Vein endothelial cell (primary cell): ENCODE measurements around the gene PRKRIP1. TPM values are rescaled to one million over a fixed set of nuclear protein-coding genes. Genes with fewer than 3 reads are reported as not detected.

ENCODE experiments used
- small RNA-seq: library from RNA; depleted of rRNA; stranded (forward); fragments of <200 nt; gene quantifications from one replicate; pipeline ENCODE3, GENCODE V24; 2012
- total RNA-seq: library from RNA; depleted of rRNA; stranded (reverse); fragments of >200 nt; gene quantifications from 2 replicates; pipeline ENCODE4 v1.2.3, GENCODE V29; 2012

PRKRIP1 gene, protein sequence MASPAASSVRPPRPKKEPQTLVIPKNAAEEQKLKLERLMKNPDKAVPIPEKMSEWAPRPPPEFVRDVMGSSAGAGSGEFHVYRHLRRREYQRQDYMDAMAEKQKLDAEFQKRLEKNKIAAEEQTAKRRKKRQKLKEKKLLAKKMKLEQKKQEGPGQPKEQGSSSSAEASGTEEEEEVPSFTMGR
- total RNA-seq = 15.0 and 16.9 TPM in 2 replicates

GRCh38 chr7:102395873-102396709 is at the start of gene PRKRIP1:
Gene PRKRIP1, plus strand, starts transcription at chr7:102396363. Its CDS starts 49 bp downstream, at chr7:102396412.

GRCh38 chr7:102356344-102356743 is 39.8 kb upstream of the PRKRIP1 start, which contains the start of gene SPDYE6:
Gene SPDYE6, minus strand, starts transcription at chr7:102356444. Its CDS starts 421 bp downstream, at chr7:102356023.

GRCh38 chr7:102433219-102434038 is 37.3 kb downstream of the PRKRIP1 start, which contains the start of gene ORAI2:
Gene ORAI2, plus strand, starts transcription at chr7:102433575. Its CDS starts 5,382 bp downstream, at chr7:102438957.

DNA sequence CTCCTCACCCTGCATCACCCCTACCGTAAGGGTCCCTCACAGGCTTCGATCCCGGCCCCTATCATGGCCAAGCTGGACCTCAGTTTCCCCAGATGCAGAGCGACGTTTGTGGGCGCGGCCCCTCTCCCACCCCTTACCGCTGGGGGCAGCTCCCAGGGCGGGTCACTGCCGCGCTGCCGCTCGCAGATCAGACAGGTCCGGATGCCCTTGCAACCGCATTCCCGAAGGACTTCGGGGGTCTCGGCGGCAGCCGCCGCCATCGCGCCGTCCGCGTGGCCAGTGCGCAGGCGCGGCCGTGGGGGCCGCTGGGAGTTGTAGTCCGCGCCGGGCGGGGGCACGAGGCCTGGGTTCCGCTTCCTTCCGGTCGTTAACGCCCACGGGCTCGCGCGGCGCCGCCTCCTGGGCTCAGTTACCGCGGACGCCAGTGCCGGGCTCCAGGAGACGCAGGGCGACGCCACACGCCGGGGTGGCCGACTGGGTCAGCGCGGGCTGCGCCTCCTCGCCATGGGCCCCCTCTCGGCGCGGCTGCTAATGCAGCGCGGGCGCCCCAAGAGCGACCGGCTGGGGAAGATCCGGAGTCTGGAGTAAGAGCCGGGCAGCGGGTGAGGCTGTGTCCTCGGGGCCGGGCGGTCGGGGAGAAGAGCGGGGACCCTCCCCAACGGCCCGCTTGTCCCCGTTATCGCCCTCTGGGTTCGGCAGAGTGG is 68.6 kb downstream of the PRKRIP1 start, which contains the start of the genes ALKBH4 and LRWD1:
TSS of gene ALKBH4 (minus strand) at position 287 of the 704 bp plus-strand sequence. CDS start at position 260, 27 bp downstream.
TSS of gene LRWD1 (plus strand) at position 408 of the 704 bp plus-strand sequence. CDS start at position 505, 97 bp downstream.

Small RNA genes lying within 50 kb of the gene (small RNA-seq; reads per million reads assigned to genes)
- not detected for gene AC091390.4
- not detected for gene MIR548O

Other genes starting within 250 kb of the PRKRIP1 start
- gene SH2B2, start 109.5 kb upstream of the PRKRIP1 start, total RNA-seq = 1.4 and 1.6 TPM in 2 replicates
- gene SPDYE6, start 39.9 kb upstream of the PRKRIP1 start, total RNA-seq = 0.33 TPM in 1 of 2 replicates, not detected in the other
- 97.0 and 97.1 TPM in 2 replicates for gene ORAI2, start 37.2 kb downstream of the PRKRIP1 start, total RNA-seq
- gene ALKBH4, start 68.5 kb downstream of the PRKRIP1 start, total RNA-seq = 13.1 and 17.3 TPM in 2 replicates
- 27.2 and 29.4 TPM in 2 replicates for gene LRWD1, start 68.6 kb downstream of the PRKRIP1 start, total RNA-seq
- 41.8 and 66.6 TPM in 2 replicates for gene POLR2J, start 82.6 kb downstream of the PRKRIP1 start, total RNA-seq
- gene RASA4B, start 121.4 kb downstream of the PRKRIP1 start, total RNA-seq = 3.8 and 15.4 TPM in 2 replicates
- gene UPK3BL2, start 147.3 kb downstream of the PRKRIP1 start, total RNA-seq = 2.5 and 2.9 TPM in 2 replicates
- not detected in 2 replicates for gene SPDYE2, start 154.9 kb downstream of the PRKRIP1 start, total RNA-seq
- 85.0 and 93.7 TPM in 2 replicates for gene POLR2J3, start 176.2 kb downstream of the PRKRIP1 start, total RNA-seq
- gene RASA4, start 220.4 kb downstream of the PRKRIP1 start, total RNA-seq = 11.1 and 30.4 TPM in 2 replicates
- 11.5 and 17.3 TPM in 2 replicates for gene UPK3BL1, start 246.4 kb downstream of the PRKRIP1 start, total RNA-seq